Measurements from ENCODE around the gene UBE3A.

The UBE3A gene

DNA sequence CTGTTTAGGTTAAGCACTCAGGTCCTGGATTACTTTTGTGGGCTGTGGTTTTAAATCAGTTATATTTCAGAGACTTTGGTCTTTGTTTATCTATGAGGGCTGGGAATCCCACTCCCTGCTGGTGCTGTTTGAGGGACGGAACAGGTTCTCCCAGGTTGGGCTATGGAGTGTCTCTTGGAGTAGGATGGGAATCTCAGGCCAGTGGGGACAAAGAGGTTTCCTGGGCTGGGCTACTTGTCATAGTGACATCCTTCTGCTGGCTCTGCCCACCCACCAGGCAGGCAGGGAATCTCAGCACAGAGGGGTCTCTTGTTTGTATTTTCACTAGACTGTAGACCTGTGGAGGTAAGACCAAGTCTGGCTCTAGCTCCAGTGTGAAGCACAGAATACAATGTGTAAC lies 47.2 kb upstream of the UBE3A start:
- no peak for ATAC-seq
- TF ChIP-seq ZNF565 (CRISPR knock-in tag; conservative IDR thresholded peaks at IDR 0.05; ENCODE audit: low read depth) (no peak), BACH2 (CRISPR knock-in tag; IDR thresholded peaks at IDR 0.05; ENCODE audit: borderline replicate concordance) (no peak), ZNF70 (CRISPR knock-in tag; IDR thresholded peaks at IDR 0.05) (no peak), ISL1 (CRISPR knock-in tag; IDR thresholded peaks at IDR 0.05) (no peak), ESRRG (CRISPR knock-in tag; IDR thresholded peaks at IDR 0.05) (no peak), PPARA (CRISPR knock-in tag; IDR thresholded peaks at IDR 0.05; ENCODE audit: borderline replicate concordance) (no peak), RARB (CRISPR knock-in tag; IDR thresholded peaks at IDR 0.05) (no peak), SNAI2 (CRISPR knock-in tag; IDR thresholded peaks at IDR 0.05) (no peak), TCF4 (CRISPR knock-in tag; IDR thresholded peaks at IDR 0.05; ENCODE audit: borderline replicate concordance) (no peak), ZFP30 (CRISPR knock-in tag; IDR thresholded peaks at IDR 0.05) (no peak), CSDC2 (CRISPR knock-in tag; IDR thresholded peaks at IDR 0.05) (no peak)

- no peak for ATAC-seq
- no peak for TF ChIP-seq CSDC2 (CRISPR knock-in tag; IDR thresholded peaks at IDR 0.05)
- no peak for TF ChIP-seq PPARA (CRISPR knock-in tag; IDR thresholded peaks at IDR 0.05; ENCODE audit: borderline replicate concordance)
- TF ChIP-seq ZNF565 (CRISPR knock-in tag; conservative IDR thresholded peaks at IDR 0.05; ENCODE audit: low read depth): no peak
- no peak for TF ChIP-seq ESRRG (CRISPR knock-in tag; IDR thresholded peaks at IDR 0.05)
- TF ChIP-seq, protein P1, sequence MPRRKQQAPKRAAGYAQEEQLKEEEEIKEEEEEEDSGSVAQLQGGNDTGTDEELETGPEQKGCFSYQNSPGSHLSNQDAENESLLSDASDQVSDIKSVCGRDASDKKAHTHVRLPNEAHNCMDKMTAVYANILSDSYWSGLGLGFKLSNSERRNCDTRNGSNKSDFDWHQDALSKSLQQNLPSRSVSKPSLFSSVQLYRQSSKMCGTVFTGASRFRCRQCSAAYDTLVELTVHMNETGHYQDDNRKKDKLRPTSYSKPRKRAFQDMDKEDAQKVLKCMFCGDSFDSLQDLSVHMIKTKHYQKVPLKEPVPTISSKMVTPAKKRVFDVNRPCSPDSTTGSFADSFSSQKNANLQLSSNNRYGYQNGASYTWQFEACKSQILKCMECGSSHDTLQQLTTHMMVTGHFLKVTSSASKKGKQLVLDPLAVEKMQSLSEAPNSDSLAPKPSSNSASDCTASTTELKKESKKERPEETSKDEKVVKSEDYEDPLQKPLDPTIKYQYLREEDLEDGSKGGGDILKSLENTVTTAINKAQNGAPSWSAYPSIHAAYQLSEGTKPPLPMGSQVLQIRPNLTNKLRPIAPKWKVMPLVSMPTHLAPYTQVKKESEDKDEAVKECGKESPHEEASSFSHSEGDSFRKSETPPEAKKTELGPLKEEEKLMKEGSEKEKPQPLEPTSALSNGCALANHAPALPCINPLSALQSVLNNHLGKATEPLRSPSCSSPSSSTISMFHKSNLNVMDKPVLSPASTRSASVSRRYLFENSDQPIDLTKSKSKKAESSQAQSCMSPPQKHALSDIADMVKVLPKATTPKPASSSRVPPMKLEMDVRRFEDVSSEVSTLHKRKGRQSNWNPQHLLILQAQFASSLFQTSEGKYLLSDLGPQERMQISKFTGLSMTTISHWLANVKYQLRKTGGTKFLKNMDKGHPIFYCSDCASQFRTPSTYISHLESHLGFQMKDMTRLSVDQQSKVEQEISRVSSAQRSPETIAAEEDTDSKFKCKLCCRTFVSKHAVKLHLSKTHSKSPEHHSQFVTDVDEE (CRISPR knock-in tag; IDR thresholded peaks at IDR 0.05): no peak
- TF ChIP-seq SNAI2 (CRISPR knock-in tag; IDR thresholded peaks at IDR 0.05): no peak
- no peak for TF ChIP-seq ARNTL (CRISPR knock-in tag; IDR thresholded peaks at IDR 0.05; ENCODE audit: borderline replicate concordance, low read depth)
- TF ChIP-seq, protein P2, sequence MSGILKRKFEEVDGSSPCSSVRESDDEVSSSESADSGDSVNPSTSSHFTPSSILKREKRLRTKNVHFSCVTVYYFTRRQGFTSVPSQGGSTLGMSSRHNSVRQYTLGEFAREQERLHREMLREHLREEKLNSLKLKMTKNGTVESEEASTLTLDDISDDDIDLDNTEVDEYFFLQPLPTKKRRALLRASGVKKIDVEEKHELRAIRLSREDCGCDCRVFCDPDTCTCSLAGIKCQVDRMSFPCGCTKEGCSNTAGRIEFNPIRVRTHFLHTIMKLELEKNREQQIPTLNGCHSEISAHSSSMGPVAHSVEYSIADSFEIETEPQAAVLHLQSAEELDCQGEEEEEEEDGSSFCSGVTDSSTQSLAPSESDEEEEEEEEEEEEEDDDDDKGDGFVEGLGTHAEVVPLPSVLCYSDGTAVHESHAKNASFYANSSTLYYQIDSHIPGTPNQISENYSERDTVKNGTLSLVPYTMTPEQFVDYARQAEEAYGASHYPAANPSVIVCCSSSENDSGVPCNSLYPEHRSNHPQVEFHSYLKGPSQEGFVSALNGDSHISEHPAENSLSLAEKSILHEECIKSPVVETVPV (CRISPR knock-in tag; IDR thresholded peaks at IDR 0.05): no peak
- no peak for TF ChIP-seq TOX (CRISPR knock-in tag; IDR thresholded peaks at IDR 0.05; ENCODE audit: borderline replicate concordance)
- no peak for TF ChIP-seq RARB (CRISPR knock-in tag; IDR thresholded peaks at IDR 0.05)
- TF ChIP-seq ZNF70 (CRISPR knock-in tag; IDR thresholded peaks at IDR 0.05): no peak
- TF ChIP-seq ZNF8 (CRISPR knock-in tag; IDR thresholded peaks at IDR 0.05): no peak
- no peak for TF ChIP-seq PATZ1 (CRISPR knock-in tag; IDR thresholded peaks at IDR 0.05; ENCODE audit: borderline replicate concordance)
- TF ChIP-seq ZC3H10 (CRISPR knock-in tag; IDR thresholded peaks at IDR 0.05): no peak
- TF ChIP-seq OSR1 (CRISPR knock-in tag; IDR thresholded peaks at IDR 0.05): no peak
- TF ChIP-seq ISL1 (CRISPR knock-in tag; IDR thresholded peaks at IDR 0.05): no peak
- TF ChIP-seq BACH2 (CRISPR knock-in tag; IDR thresholded peaks at IDR 0.05; ENCODE audit: borderline replicate concordance): no peak
- TF ChIP-seq, protein P3, sequence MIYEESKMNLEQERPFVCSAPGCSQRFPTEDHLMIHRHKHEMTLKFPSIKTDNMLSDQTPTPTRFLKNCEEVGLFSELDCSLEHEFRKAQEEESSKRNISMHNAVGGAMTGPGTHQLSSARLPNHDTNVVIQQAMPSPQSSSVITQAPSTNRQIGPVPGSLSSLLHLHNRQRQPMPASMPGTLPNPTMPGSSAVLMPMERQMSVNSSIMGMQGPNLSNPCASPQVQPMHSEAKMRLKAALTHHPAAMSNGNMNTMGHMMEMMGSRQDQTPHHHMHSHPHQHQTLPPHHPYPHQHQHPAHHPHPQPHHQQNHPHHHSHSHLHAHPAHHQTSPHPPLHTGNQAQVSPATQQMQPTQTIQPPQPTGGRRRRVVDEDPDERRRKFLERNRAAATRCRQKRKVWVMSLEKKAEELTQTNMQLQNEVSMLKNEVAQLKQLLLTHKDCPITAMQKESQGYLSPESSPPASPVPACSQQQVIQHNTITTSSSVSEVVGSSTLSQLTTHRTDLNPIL (CRISPR knock-in tag; IDR thresholded peaks at IDR 0.05; ENCODE audit: low read depth): no peak
- no peak for TF ChIP-seq TCF4 (CRISPR knock-in tag; IDR thresholded peaks at IDR 0.05; ENCODE audit: borderline replicate concordance)
- no peak for TF ChIP-seq ZFP3 (CRISPR knock-in tag; IDR thresholded peaks at IDR 0.05)
Observed at GRCh38 chr15:25481208-25481859, 42.5 kb upstream of the UBE3A start.

GRCh38 chr15:25478313-25478712 lies 39.5 kb upstream of the UBE3A start:
- ATAC-seq: no peak

More at GRCh38 chr15:25478313-25478712, 39.5 kb upstream of the UBE3A start:
- no peak for TF ChIP-seq ARNTL (CRISPR knock-in tag; IDR thresholded peaks at IDR 0.05; ENCODE audit: borderline replicate concordance, low read depth)
- no peak for TF ChIP-seq PPARA (CRISPR knock-in tag; IDR thresholded peaks at IDR 0.05; ENCODE audit: borderline replicate concordance)
- TF ChIP-seq OSR1 (CRISPR knock-in tag; IDR thresholded peaks at IDR 0.05): no peak
- no peak for TF ChIP-seq ZFP3 (CRISPR knock-in tag; IDR thresholded peaks at IDR 0.05)
- no peak for TF ChIP-seq TCF4 (CRISPR knock-in tag; IDR thresholded peaks at IDR 0.05; ENCODE audit: borderline replicate concordance)
- TF ChIP-seq SNAI2 (CRISPR knock-in tag; IDR thresholded peaks at IDR 0.05): no peak
- no peak for TF ChIP-seq ZNF565 (CRISPR knock-in tag; conservative IDR thresholded peaks at IDR 0.05; ENCODE audit: low read depth)
- no peak for TF ChIP-seq ZFP30 (CRISPR knock-in tag; IDR thresholded peaks at IDR 0.05)
- no peak for TF ChIP-seq ZNF8 (CRISPR knock-in tag; IDR thresholded peaks at IDR 0.05)
- no peak for TF ChIP-seq CSDC2 (CRISPR knock-in tag; IDR thresholded peaks at IDR 0.05)
- TF ChIP-seq, protein P3 (CRISPR knock-in tag; IDR thresholded peaks at IDR 0.05; ENCODE audit: low read depth): no peak
- no peak for TF ChIP-seq ZNF70 (CRISPR knock-in tag; IDR thresholded peaks at IDR 0.05)
- TF ChIP-seq RARB (CRISPR knock-in tag; IDR thresholded peaks at IDR 0.05): no peak
- TF ChIP-seq TOX (CRISPR knock-in tag; IDR thresholded peaks at IDR 0.05; ENCODE audit: borderline replicate concordance): no peak
- no peak for TF ChIP-seq ZC3H10 (CRISPR knock-in tag; IDR thresholded peaks at IDR 0.05)
- no peak for TF ChIP-seq PATZ1 (CRISPR knock-in tag; IDR thresholded peaks at IDR 0.05; ENCODE audit: borderline replicate concordance)
- TF ChIP-seq POU6F1 (CRISPR knock-in tag; IDR thresholded peaks at IDR 0.05; ENCODE audit: borderline replicate concordance, low read depth): no peak
